Dedifferentiated amniotic fluid mesenchymal stem cell (primary cell): Measurements from ENCODE around the gene ZNF8.
"Not testable (repeated sequence)": the region's sequence is repeated elsewhere in the genome, so short reads cannot be mapped to it uniquely, and the experiment has no call there.

Experiments
- DNase-seq: peaks from one replicate; pipeline ENCODE4 v3.0.0-alpha.2; 2016; ENCODE audit errors: extremely low spot score

Gene ZNF8

DNA sequence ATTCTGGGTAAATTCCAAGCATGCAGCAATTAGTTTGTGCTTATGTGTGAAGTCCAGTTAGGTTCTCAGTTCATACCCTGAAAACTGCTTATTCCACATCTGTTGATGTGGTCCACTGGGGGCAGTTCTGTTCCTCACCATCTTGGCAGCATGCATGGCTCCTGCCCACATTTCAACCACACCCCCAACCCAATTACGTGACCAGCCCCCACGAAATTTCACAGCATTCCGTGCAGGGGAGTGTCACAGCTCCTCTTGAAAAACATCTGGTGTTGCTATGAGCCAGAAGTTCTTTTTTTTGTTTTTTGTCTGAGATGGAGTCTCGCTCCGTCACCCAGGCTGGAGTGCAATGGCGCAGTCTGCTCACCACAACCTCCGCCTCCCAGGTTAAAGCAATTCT, 17.3 kb downstream of the ZNF8 start:
- DNase-seq = no peak

DNA sequence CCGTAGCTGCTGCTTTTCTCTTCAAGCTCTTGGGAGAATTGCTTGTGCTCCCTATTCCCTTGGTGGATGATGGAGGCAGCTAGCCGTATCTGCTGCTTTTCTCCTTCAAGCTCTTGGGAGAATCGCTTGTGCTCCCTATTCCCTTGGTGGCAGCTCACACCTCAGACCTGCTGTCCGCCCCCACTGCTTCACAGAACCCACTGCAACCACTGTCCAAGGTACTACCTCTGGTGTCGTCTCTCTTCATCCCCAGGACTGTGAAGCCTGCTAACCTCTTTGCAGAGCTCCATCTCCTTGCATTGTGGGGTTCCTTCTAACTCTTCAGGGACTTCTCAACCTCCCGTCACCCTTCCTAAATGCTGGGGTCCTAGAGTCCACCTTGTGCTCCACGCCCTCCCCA, 21.9 kb downstream of the ZNF8 start:
- DNase-seq = no peak

DNA sequence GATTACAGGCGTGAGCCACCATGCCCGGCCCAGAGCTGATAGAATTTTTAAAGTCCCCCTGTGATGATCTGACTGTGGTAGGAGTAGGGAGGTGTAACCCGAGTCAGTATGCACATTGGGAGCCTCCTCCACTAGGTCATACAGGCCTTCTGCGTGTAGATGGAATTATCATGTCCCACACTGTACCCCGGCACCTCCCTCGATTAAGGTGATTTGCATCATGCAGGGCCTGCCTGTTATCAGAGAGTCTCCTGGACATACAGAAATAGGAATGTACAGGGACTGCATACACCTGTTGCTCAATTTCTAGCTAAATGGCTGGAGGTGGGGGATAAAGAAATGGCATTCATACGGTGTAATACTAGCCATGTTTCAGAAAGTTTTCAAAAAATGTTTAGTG, 25.5 kb downstream of the ZNF8 start:
- no peak for DNase-seq

- DNase-seq = no peak
Observed at GRCh38 chr19:58304748-58305064, 26.0 kb downstream of the ZNF8 start.

GRCh38 chr19:58305065-58305931, 26.5 kb downstream of the ZNF8 start, which contains the start of gene ERVK3-1:
ERVK3-1 (plus strand) TSS chr19:58305377; CDS start chr19:58312169, 6,792 bp downstream.
- DNase-seq = peak; percentile 98

- DNase-seq = no peak
Observed at GRCh38 chr19:58305932-58306323, 27.2 kb downstream of the ZNF8 start.

GRCh38 chr19:58307736-58308135, 29.0 kb downstream of the ZNF8 start:
- no peak for DNase-seq

GRCh38 chr19:58310685-58311084, 31.9 kb downstream of the ZNF8 start:
- not testable (repeated sequence) for DNase-seq

DNA sequence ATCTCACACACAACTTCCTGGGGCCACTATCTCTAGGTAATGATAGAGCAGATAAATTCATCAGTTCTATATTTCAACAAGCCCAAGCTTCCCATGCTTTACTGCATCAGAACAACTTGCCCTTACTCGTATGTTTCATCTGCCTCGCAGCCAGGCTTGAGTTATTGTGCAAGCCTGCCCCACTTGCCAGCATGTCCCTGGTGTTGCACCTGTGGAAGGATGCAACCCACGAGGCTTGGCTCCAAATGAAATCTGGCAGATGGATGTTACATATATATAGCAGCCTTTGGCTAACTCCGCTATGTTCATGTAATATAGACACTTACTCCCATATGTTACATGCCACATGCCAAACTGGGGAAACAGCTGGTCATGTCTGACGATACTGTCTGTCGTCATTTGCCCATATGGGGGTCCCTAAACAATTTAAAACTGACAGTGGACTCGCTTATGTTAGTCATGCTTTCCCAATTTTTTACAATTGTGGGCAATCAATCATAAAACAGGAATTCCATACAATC, 32.6 kb downstream of the ZNF8 start:
- no peak for DNase-seq

DNA sequence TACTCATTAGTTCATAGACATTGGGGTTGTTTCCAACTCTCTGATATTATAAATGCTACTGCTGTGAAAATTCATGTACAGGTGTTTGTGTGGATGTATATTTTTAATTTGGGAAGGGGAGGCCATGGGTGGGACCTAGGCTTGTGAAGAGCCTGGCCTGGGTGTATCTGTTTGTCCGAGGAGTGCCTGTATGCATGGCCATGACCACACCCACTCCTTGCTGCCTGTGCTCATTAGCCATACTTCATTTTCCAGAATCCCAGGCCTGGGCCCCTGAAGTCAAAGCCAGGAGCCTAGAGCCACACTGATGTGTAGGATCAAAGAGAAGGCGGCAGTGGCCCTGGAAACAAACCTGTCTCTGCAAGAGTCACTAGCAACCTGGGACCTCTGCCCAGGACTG, 36.8 kb downstream of the ZNF8 start:
- no peak for DNase-seq

GRCh38 chr19:58317476-58318072, 38.8 kb downstream of the ZNF8 start:
- no peak for DNase-seq

DNA sequence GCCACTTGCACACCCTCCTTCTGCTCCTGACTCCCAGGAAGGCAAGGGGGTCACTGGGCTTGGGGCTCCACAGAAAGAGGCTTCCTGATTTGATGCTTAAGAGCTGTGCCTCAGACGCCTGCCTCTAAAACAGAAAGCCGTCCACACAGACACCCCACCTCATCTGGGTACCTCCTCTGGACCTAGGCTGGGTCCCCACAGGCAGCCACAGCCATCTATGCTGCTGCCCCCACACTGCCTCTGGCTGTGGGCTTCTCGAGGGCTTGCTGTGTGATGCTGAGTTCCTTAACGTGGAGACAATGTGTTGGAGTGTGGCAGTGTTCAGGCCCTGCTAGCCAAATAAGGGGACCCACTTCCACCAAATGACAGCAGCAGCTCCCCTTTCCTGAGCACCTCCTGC, 39.5 kb downstream of the ZNF8 start:
- DNase-seq = no peak

DNA sequence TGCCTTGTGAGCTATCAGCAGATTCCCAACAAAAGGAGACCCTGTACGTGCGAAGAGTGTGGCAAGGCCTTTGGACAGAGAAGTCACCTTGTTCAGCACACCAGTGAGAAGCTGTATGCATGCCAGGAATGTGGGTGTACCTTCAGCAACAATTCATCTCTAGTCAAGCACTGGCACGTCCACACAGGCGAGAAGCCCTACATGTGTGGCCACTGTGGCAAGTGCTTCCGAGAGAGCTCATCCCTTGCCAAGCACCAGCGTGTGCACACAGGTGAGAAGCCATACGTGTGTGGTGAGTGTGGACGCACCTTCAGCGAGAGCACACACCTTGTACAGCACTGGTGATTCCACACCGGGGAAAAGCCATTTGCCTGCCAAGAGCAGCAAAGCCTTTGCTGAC, 40.5 kb downstream of the ZNF8 start:
- DNase-seq = no peak

- DNase-seq = no peak
Observed at GRCh38 chr19:58325311-58326022, 46.7 kb downstream of the ZNF8 start.

DNA sequence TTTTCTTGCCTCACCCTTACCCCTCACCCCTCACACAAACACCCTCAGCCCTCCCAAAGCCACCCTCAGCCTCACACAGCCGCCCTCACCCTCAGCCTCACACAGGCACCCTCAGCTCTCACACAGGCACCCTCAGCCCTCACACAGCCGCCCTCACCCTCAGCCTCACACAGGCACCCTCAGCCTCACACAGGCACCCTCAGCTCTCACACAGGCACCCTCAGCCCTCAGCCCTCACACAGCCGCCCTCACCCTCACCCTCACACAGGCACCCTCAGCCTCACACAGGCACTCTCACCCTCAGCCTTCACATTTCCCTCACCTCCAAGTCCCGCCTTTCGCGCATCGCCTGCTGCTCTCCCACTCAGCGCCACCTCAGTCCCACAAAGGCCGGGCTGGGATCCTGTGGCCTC, 47.8 kb downstream of the ZNF8 start:
- no peak for DNase-seq

- peak; percentile 95 for DNase-seq
Observed at GRCh38 chr19:58326914-58327726, 48.4 kb downstream of the ZNF8 start, which contains the start of gene ZSCAN22. ZSCAN22 (plus strand) TSS chr19:58326994; CDS start chr19:58334803, 7,809 bp downstream.

DNA sequence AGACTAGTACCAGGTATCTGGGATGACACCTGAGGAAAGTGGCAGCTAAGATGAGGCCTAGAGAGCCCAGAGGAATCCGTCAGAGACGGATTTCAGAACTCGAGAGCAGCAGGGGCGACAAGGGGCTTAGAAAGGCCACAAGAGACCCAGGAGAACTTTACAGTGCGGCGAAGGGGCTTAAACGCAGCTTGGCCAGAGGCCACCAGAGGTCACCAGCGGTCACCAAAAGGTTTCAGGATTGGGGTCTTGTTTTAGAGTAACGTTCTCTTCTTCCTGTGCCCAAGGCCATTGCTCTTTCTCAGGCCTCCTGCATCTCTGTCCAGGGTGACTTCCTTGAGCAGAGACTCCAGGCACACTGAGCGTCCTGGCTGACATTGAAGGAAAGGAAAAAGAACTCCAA, 50.2 kb downstream of the ZNF8 start:
- no peak for DNase-seq

- peak; percentile 40 for DNase-seq
Observed at GRCh38 chr19:58330458-58330857, 51.7 kb downstream of the ZNF8 start.

GRCh38 chr19:58332697-58333096, 53.9 kb downstream of the ZNF8 start:
- DNase-seq = no peak

- DNase-seq = no peak
Observed at GRCh38 chr19:58334691-58335249, 56.0 kb downstream of the ZNF8 start.

DNA sequence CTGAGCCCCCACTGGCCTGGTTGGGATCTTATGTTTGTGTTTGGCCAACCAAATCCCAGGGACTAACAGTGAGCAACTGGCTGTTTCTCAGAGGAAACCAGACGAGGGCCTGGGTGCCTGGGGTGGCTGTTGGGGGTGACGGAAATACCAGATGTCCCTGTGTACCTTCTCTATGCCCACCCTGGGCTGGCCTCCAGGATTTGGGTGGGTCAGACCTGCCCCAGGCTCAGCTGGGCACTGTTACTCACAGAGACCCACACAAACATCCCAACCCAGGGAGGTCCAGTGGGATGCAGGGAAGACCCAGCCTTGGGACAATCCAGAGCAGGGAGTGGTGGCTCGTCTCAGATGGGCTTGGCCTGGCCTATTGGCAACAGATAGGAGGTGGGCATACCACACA, 56.9 kb downstream of the ZNF8 start:
- no peak for DNase-seq
